PC-9 (cell line): ENCODE data around the gene TMEM240. TPM values are rescaled to one million over a fixed set of nuclear protein-coding genes. Genes with fewer than 3 reads are reported as not detected.

Experiments
- BruUV-seq: library from RNA; stranded (reverse); fragments of 400-500 nt; replicated peaks from 2 replicates; lab custom pipeline; 2021; lab: Mats Ljungman, UMichigan
- CTCF ChIA-PET: fragments of 300-600 bp; sonication (Branson Sonifier 250); formaldehyde crosslinking; loops from one replicate; lab custom pipeline; 2022; ENCODE audit warnings: antibody characterized with exemption; lab: Charles Lee
- POLR2A ChIA-PET: fragments of 300-600 bp; sonication (Branson Sonifier 250); formaldehyde crosslinking; loops from one replicate; lab custom pipeline; 2022; ENCODE audit warnings: antibody characterized with exemption; ENCODE audit not compliant: unreplicated experiment; lab: Charles Lee
- DNase-seq, 2 experiments: peaks; one replicate each; pipeline versions ENCODE4 v3.0.0 to v3.0.0-alpha.2; 2015 to 2022; ENCODE audit warnings: mixed read lengths in 1 of 2
- H2AFZ ChIP-seq: fragments of 200-600 bp; sonication (generic); 2 replicates; pipeline ENCODE4 v1.8.1; 2017; ENCODE audit warnings: antibody characterized with exemption
- H3F3A ChIP-seq: fragments of 200-600 bp; sonication (generic); 2 replicates; pipeline ENCODE4 v1.8.1; 2017; ENCODE audit warnings: antibody characterized with exemption, mild to moderate bottlenecking, low read depth; ENCODE audit not compliant: insufficient read depth
- H3K27ac ChIP-seq: fragments of 200-600 bp; sonication (generic); 2 replicates; pipeline ENCODE4 v1.6.1; 2016; ENCODE audit warnings: mixed run types
- H3K27me3 ChIP-seq: fragments of 200-600 bp; sonication (generic); 2 replicates; pipeline ENCODE4 v1.6.1; 2016; ENCODE audit warnings: low read depth, mixed run types; ENCODE audit not compliant: insufficient read depth
- H3K36me3 ChIP-seq: fragments of 200-600 bp; sonication (generic); 2 replicates; pipeline ENCODE4 v1.6.1; 2016; ENCODE audit warnings: low read depth, mixed run types
- H3K4me1 ChIP-seq: fragments of 200-600 bp; sonication (generic); replicated peaks from 2 replicates; pipeline ENCODE4 v1.6.1; 2016; ENCODE audit warnings: mixed run types; ENCODE audit not compliant: insufficient read depth
- H3K4me2 ChIP-seq: fragments of 200-600 bp; sonication (generic); 2 replicates; pipeline ENCODE4 v1.6.1; 2017; ENCODE audit warnings: mixed run types
- H3K4me3 ChIP-seq: fragments of 200-600 bp; sonication (generic); 2 replicates; pipeline ENCODE4 v1.6.1; 2016; ENCODE audit warnings: mixed run types
- H3K79me2 ChIP-seq: fragments of 200-600 bp; sonication (generic); 2 replicates; pipeline ENCODE4 v1.6.1; 2017; ENCODE audit warnings: low read depth, mixed run types
- H3K9me2 ChIP-seq: fragments of 200-600 bp; sonication (generic); 2 replicates; pipeline ENCODE4 v1.8.1; 2017; ENCODE audit warnings: mild to moderate bottlenecking; ENCODE audit not compliant: insufficient read depth
- H3K9me3 ChIP-seq: fragments of 200-600 bp; sonication (generic); 2 replicates; pipeline ENCODE4 v1.8.1; 2016; ENCODE audit warnings: low read depth; ENCODE audit not compliant: insufficient read depth
- H4K20me1 ChIP-seq: fragments of 200-600 bp; sonication (generic); 2 replicates; pipeline ENCODE4 v1.8.1; 2017; ENCODE audit not compliant: insufficient read depth
- CTCF ChIP-seq: fragments of 200-600 bp; sonication (generic); conservative IDR thresholded peaks from 2 replicates; pipeline ENCODE4 v1.6.1; 2017; ENCODE audit warnings: mixed run types, antibody characterized with exemption, mild to moderate bottlenecking, moderate library complexity
- EZH2 ChIP-seq: fragments of 200-600 bp; sonication (generic); IDR thresholded peaks from 2 replicates; pipeline ENCODE4 v1.8.0; 2017; ENCODE audit warnings: antibody characterized with exemption, low read depth
- intact Hi-C: fragments of 100-400 bp; cut with micrococcal nuclease; formaldehyde crosslinking; loops from one replicate; pipeline ENCODE4 v1.10.0; 2022; ENCODE audit not compliant: unreplicated experiment
- total RNA-seq: library from RNA; stranded (reverse); gene quantifications from 2 replicates; pipeline ENCODE4 v1.2.3, GENCODE V29; 2021

Gene TMEM240
- total RNA-seq, 1 experiment from 2014 or later = 8.3 TPM

- no peak for DNase-seq
- Histone ChIP-seq H3K9me2 (no peaks in the 10 kb centered on the region), H3K4me1 (no peaks in the 10 kb centered on the region), H3K9me3 (no peaks in the 10 kb centered on the region), H3K27me3 (no peaks in the 10 kb centered on the region), H3K79me2 (no peaks in the 10 kb centered on the region), H3K4me2 (no peak overlapping the region), H3K4me3 (no peak overlapping the region), H3K27ac (no peak overlapping the region), H2AFZ (no peak overlapping the region), H4K20me1 (peaks cover 15% of the 10 kb centered on the region; the same call in 1 of the 2 replicates), H3F3A (peaks cover 19% of the 10 kb centered on the region; the same call in 1 of the 2 replicates), H3K36me3 (no peaks in the 10 kb centered on the region)
- TF ChIP-seq CTCF = no peak
- no peak for TF ChIP-seq EZH2
- POLR2A ChIA-PET = no interaction called here
- CTCF ChIA-PET = no interaction called here
- intact Hi-C loops = no loop called here
- no TSS peak for BruUV-seq
These were observed 3.4 kb downstream of the TMEM240 start for GRCh38 chr1:1536938-1537546.

- BruUV-seq = no TSS peak
These were observed 4.1 kb downstream of the TMEM240 start for GRCh38 chr1:1536019-1536937.

More at GRCh38 chr1:1536019-1536937, 4.1 kb downstream of the TMEM240 start:
- Histone ChIP-seq H3K27ac (no peak overlapping the region), H3K4me3 (no peak overlapping the region), H3K9me3 (no peaks in the 10 kb centered on the region), H3K79me2 (no peaks in the 10 kb centered on the region), H4K20me1 (peaks cover 8% of the 10 kb centered on the region; the same call in 1 of the 2 replicates), H3K36me3 (no peaks in the 10 kb centered on the region), H3K4me1 (no peaks in the 10 kb centered on the region), H3K9me2 (no peaks in the 10 kb centered on the region), H2AFZ (no peak overlapping the region), H3K27me3 (no peaks in the 10 kb centered on the region), H3F3A (peaks cover 19% of the 10 kb centered on the region; the same call in 1 of the 2 replicates), H3K4me2 (no peak overlapping the region)
- ChIA-PET POLR2A (interaction anchor here (0.6 kb wide), 1 partner anchor 231 kb away, joined by 3 read pairs; no protein-coding TSS in a partner anchor), CTCF (interaction anchor here (0.5 kb wide), 1 partner anchor 370 kb away, joined by 3 read pairs; no protein-coding TSS in a partner anchor)
- TF ChIP-seq CTCF (no peak), EZH2 (no peak)
- DNase-seq = no peak
- intact Hi-C loops = no loop called here
